Breast epithelium (tissue), 4 donors: Measurements from ENCODE around the gene PDZRN3. TPM values are rescaled to one million over a fixed set of nuclear protein-coding genes. Genes with fewer than 3 reads are reported as not detected.

ENCODE experiments used
- DNase-seq, 2 donors: peaks; one replicate each; pipeline ENCODE4 v3.0.0-alpha.2; 2019; ENCODE audit warnings: low spot score in 2 of 2
- H3K27ac ChIP-seq, 2 donors: fragments of 200-600 bp; sonication (generic) in 1 of 2; one replicate each; pipeline ENCODE4 v1.5.1; 2016 to 2019; ENCODE audit warnings: mild to moderate bottlenecking in 1 of 2
- H3K27me3 ChIP-seq, 2 donors: fragments of 200-600 bp; sonication (generic) in 1 of 2; one replicate each; pipeline versions ENCODE4 v1.5.1 to v1.6.0; 2017 to 2019; ENCODE audit warnings: control low read depth in 1 of 2, mild to moderate bottlenecking in 1 of 2
- H3K36me3 ChIP-seq: fragments of 200-600 bp; one replicate; pipeline ENCODE4 v1.5.1; 2019
- H3K4me1 ChIP-seq, 2 donors: fragments of 200-600 bp; sonication (generic); one replicate each; pipeline ENCODE4 v1.5.1; 2016 to 2019; ENCODE audit warnings: control low read depth in 1 of 2
- H3K4me3 ChIP-seq, 3 donors: fragments of 200-600 bp; sonication (generic); 1 replicate in 2 of 3; 2 replicates in 1 of 3; pipeline ENCODE4 v1.5.1; 2016 to 2019; ENCODE audit warnings: mild to moderate bottlenecking in 3 of 3, moderate library complexity in 2 of 3
- H3K9me3 ChIP-seq, 2 donors: fragments of 200-600 bp; sonication (generic) in 1 of 2; one replicate each; pipeline ENCODE4 v1.5.1; 2016 to 2019; ENCODE audit warnings: control low read depth in 1 of 2
- CTCF ChIP-seq, 3 donors: fragments of 450-650 bp; IDR thresholded peaks; one replicate each; pipeline ENCODE4 v1.5.1; 2016 to 2017; ENCODE audit warnings: antibody characterized with exemption in 3 of 3, mild to moderate bottlenecking in 3 of 3, moderate library complexity in 3 of 3
- POLR2A ChIP-seq: fragments of 450-650 bp; IDR thresholded peaks from one replicate; pipeline ENCODE4 v1.6.1; 2016; ENCODE audit warnings: antibody characterized with exemption, mild to moderate bottlenecking, moderate library complexity
- POLR2AphosphoS5 ChIP-seq, 3 donors: sonication (generic); formaldehyde crosslinking; IDR thresholded peaks; one replicate each; pipeline ENCODE4 v1.6.1; 2017; ENCODE audit warnings: antibody characterized with exemption in 3 of 3
- intact Hi-C: fragments of 100-400 bp; cut with DNase I; formaldehyde crosslinking; loops from one replicate; pipeline ENCODE4 v1.15.1; 2023; ENCODE audit warnings: low total_unique reads
- total RNA-seq, 3 donors: library from RNA; depleted of rRNA; stranded (reverse); fragments of >200 nt; gene quantifications; one replicate each; pipeline ENCODE4 v1.1.0, GENCODE V29; 2016

Gene PDZRN3
- total RNA-seq, 3 donors from 2014 or later: 36.0 to 79.6 (median 37.6) TPM

- TF ChIP-seq POLR2A (no peak), CTCF (IDR thresholded peaks at IDR 0.05) (no peak), POLR2AphosphoS5 (IDR thresholded peaks at IDR 0.05) (no peak)
- intact Hi-C loops: no loop called here
- Histone ChIP-seq H3K36me3 (no peaks in the 10 kb centered on the region), H3K27me3 (no peaks in the 10 kb centered on the region), H3K4me3 (no peak overlapping the region), H3K4me1 (no peaks in the 10 kb centered on the region), H3K27ac (no peak overlapping the region), H3K9me3 (no peaks in the 10 kb centered on the region)
- no peak for DNase-seq
These were observed 124.4 kb downstream of the PDZRN3 start for GRCh38 chr3:73500321-73500720.

DNA sequence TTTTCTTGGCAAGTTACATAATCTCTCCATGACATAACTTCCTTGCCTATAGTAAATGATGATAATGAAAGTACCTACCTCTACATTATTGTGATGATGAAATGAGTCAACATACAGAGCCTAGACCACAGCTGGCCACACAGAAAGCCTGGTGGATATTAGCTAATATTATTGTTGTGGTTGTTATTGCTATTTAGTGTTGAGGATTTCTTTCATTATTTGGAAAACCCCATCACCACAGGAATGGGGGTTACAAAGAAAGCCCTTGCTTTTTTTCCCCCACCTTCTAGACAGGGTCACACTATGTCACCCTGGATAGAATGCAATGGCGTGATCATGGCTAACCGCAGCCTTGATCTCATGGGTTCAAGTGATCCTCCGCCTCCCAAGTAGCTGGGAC is 125.0 kb downstream of the PDZRN3 start:
- intact Hi-C loops: no loop called here
- H3K4me1 ChIP-seq: no peaks in the 10 kb centered on the region
- no peaks in the 10 kb centered on the region for H3K27me3 ChIP-seq
- H3K36me3 ChIP-seq: no peaks in the 10 kb centered on the region
- no peak overlapping the region for H3K27ac ChIP-seq
- H3K9me3 ChIP-seq: no peaks in the 10 kb centered on the region
- no peak for TF ChIP-seq CTCF (IDR thresholded peaks at IDR 0.05)
- no peak for TF ChIP-seq POLR2AphosphoS5 (IDR thresholded peaks at IDR 0.05)
- DNase-seq: no peak
- no peak overlapping the region for H3K4me3 ChIP-seq

GRCh38 chr3:73498764-73499622 is 125.7 kb downstream of the PDZRN3 start:
- Histone ChIP-seq H3K4me1 (no peaks in the 10 kb centered on the region), H3K27me3 (no peaks in the 10 kb centered on the region), H3K36me3 (no peaks in the 10 kb centered on the region), H3K9me3 (no peaks in the 10 kb centered on the region), H3K27ac (no peak overlapping the region), H3K4me3 (no peak overlapping the region)
- TF ChIP-seq POLR2A (no peak), POLR2AphosphoS5 (IDR thresholded peaks at IDR 0.05) (no peak), CTCF (IDR thresholded peaks at IDR 0.05) (no peak)
- intact Hi-C loops: no loop called here
- no peak for DNase-seq

GRCh38 chr3:73497646-73498406 is 126.9 kb downstream of the PDZRN3 start:
- Histone ChIP-seq H3K4me1 (no peaks in the 10 kb centered on the region), H3K27ac (no peak overlapping the region), H3K4me3 (no peak overlapping the region), H3K27me3 (no peaks in the 10 kb centered on the region), H3K9me3 (no peaks in the 10 kb centered on the region), H3K36me3 (no peaks in the 10 kb centered on the region)
- no peak for TF ChIP-seq CTCF (IDR thresholded peaks at IDR 0.05)
- no peak for TF ChIP-seq POLR2AphosphoS5 (IDR thresholded peaks at IDR 0.05)
- no peak for TF ChIP-seq POLR2A
- intact Hi-C loops: no loop called here
- DNase-seq: no peak
